BLaER1 treated with 17β-estradiol and CSF1 and Interleukin-3, amounts not matched to agents 10 nM and 100 nM (cell line): ENCODE results near the gene ACAN.

Experiments used
- H3K27ac ChIP-seq, 11 experiments: shearing (Covaris generic); formaldehyde crosslinking; 2 replicates each; pipeline ENCODE4 v1.8.1; 2022
- H3K27me3 ChIP-seq, 11 experiments: shearing (Covaris generic); formaldehyde crosslinking; 2 replicates each; pipeline ENCODE4 v1.8.1; 2022
- H3K36me3 ChIP-seq, 11 experiments: shearing (Covaris generic); formaldehyde crosslinking; 2 replicates each; pipeline ENCODE4 v1.8.1; 2022
- H3K4me1 ChIP-seq, 10 experiments: shearing (Covaris generic); formaldehyde crosslinking; 2 replicates each; pipeline ENCODE4 v1.8.1; 2022
- H3K4me2 ChIP-seq, 11 experiments: shearing (Covaris generic); formaldehyde crosslinking; 2 replicates each; pipeline ENCODE4 v1.8.1; 2022
- H3K4me3 ChIP-seq, 10 experiments: shearing (Covaris generic); formaldehyde crosslinking; 2 replicates each; pipeline ENCODE4 v1.8.1; 2022
- H3K9ac ChIP-seq, 11 experiments: shearing (Covaris generic); formaldehyde crosslinking; 2 replicates each; pipeline ENCODE4 v1.8.1; 2022
- H3K9me3 ChIP-seq, 11 experiments: shearing (Covaris generic); formaldehyde crosslinking; replicated peaks in 1 of 11; 2 replicates each; pipeline ENCODE4 v1.8.1; 2022
- H4K20me1 ChIP-seq, 11 experiments: shearing (Covaris generic); formaldehyde crosslinking; 2 replicates each; pipeline ENCODE4 v1.8.1; 2022
- Cebpa-rat ChIP-seq, 11 experiments: shearing (Covaris generic); IDR thresholded peaks; 2 replicates each; pipeline ENCODE4 v1.8.1; 2022

ACAN gene

DNA sequence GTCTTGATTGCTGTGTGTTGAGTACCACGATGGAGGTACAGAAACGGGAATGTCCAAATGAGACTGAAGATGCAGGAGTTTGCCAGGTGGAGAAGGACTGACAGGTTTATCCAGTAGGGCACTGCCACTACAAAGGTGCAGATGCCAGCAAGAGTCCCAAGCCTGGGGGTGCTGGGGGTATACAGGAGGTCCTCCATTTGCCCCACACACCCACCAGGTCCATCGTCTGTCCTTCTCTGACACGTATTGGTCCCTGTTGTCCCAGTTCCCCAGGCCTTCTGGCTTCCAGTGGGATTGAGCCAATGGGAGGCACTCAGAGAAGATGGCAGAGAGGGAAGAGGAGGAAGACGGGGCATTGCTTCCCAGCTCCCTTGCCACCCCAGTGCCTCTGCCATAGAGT, 85.5 kb downstream of the ACAN start:
- Histone ChIP-seq H3K27ac (no peak overlapping the region), H3K27me3 (peaks cover 6 to 14% (median 8%) of the 10 kb centered on the region in 11 experiments), H3K36me3 (no peaks in the 10 kb centered on the region), H4K20me1 (peaks cover 0 to 3% (median 0%) of the 10 kb centered on the region in 11 experiments; a peak in 1 of 22 replicates), H3K9ac (no peak overlapping the region), H3K4me1 (peaks cover 0 to 6% (median 0%) of the 10 kb centered on the region in 10 experiments; a peak in 3 of 20 replicates), H3K9me3 (no peaks in the 10 kb centered on the region), H3K4me3 (no peak overlapping the region), H3K4me2 (no peak overlapping the region)
- no peak for TF ChIP-seq Cebpa-rat (IDR thresholded peaks at IDR 0.05)

DNA sequence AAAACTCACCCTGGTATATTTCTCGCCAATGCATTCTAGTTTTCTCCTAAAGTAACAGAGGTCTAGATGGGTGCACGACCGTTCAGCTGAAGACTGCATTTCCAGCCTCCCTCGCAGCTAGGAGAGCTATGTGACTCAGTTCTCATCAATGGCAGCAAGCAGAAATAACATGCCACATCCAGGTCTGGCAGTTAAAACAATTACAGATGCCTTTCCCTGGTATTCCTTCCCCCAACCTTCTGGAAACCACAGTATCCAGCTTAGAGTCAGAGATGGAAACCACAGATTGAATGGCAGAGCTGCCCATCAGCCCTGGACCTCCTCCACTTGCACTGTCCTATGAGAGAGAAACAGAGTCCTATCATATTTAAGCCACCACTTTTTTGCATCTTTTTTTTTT, 87.3 kb downstream of the ACAN start:
- H3K9me3 ChIP-seq = no peaks in the 10 kb centered on the region
- TF ChIP-seq Cebpa-rat (IDR thresholded peaks at IDR 0.05) = no peak
- H3K4me3 ChIP-seq = no peak overlapping the region
- no peak overlapping the region for H3K9ac ChIP-seq
- peaks cover 0 to 16% (median 12%) of the 10 kb centered on the region in 11 experiments; a peak in 12 of 22 replicates for H4K20me1 ChIP-seq
- H3K27ac ChIP-seq = no peak overlapping the region
- H3K36me3 ChIP-seq = no peaks in the 10 kb centered on the region
- H3K27me3 ChIP-seq = peaks cover 24 to 31% (median 26%) of the 10 kb centered on the region in 11 experiments
- no peak overlapping the region for H3K4me2 ChIP-seq
- peaks cover 8 to 16% (median 12%) of the 10 kb centered on the region in 10 experiments; a peak in 19 of 20 replicates for H3K4me1 ChIP-seq

DNA sequence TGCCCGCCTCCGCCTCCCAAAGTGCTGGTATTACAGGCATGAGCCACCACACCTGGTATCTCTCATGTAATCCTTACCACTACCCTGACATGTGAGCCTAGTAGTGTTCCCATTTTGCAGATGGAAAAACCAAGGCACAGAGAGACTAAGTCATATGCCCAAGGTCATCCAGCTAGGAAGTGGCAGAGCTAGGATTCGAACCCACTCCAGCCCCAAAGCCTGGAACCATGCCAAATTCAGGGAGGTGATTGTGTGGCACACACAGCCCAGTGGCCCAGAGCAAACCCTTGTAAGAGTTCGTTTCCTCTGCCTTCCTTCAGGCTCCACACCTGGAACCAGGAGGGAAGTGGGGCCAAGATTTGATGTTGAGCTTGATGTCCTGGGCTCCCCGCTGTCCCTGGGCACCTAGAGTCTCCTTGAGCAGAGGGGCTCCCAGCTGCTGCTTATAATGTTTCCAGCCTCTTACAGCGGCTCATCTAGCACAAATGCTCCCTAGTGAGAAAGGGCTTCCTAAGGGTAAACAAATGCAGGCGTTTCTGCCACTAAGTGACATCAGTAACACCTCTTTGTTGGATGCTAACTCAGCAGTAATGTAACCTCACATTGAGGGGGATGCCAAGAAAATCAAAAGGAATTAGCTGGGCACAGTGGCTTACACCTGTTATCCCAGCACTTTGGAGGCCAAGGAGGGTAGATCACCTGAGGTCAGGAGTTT, 88.5 kb downstream of the ACAN start:
- Histone ChIP-seq H4K20me1 (peaks cover 0 to 28% (median 19%) of the 10 kb centered on the region in 11 experiments; a peak in 14 of 22 replicates), H3K27me3 (peaks cover 36 to 43% (median 38%) of the 10 kb centered on the region in 11 experiments), H3K9ac (no peak overlapping the region), H3K4me3 (no peak overlapping the region), H3K4me1 (peaks cover 9 to 23% (median 17%) of the 10 kb centered on the region in 10 experiments; a peak in 19 of 20 replicates), H3K27ac (no peak overlapping the region), H3K9me3 (no peaks in the 10 kb centered on the region), H3K4me2 (no peak overlapping the region), H3K36me3 (no peaks in the 10 kb centered on the region)
- no peak for TF ChIP-seq Cebpa-rat (IDR thresholded peaks at IDR 0.05)

DNA sequence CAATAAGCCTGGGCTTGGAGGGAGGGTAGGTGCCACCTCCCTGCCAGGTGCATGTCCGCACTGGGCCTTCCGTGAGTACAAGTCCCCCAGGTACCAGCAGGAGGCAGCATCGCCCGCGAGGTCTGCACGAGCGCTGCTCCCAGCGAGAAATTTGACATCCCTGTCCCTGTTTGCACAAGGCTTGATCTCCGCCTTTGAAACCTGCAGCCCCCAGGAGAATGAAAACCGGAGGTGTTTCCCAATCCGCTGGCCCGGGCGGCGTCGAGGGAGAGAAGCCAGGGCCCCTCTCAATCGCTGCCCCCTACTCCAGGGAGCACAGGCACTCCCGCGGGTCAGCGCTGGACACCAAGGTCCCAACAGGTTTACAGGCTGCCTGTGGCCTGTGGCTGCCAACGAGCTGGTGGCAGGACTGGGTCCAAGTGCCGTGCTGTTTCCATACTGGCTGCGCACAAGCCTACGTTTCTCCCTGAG, 91.1 kb downstream of the ACAN start:
- Histone ChIP-seq H3K4me3 (peak overlapping the region in 6 of 10 experiments; percentile 51 to 70 (median 57); a peak in 11 of 20 replicates), H4K20me1 (peaks cover 0 to 37% (median 28%) of the 10 kb centered on the region in 11 experiments; a peak in 14 of 22 replicates), H3K27ac (no peak overlapping the region), H3K27me3 (peaks cover 38 to 48% (median 42%) of the 10 kb centered on the region in 11 experiments), H3K9ac (0 out of 22 replicates have a peak overlapping the region, but pooled peaks of 1 of the 11 experiments have one; percentile 49), H3K4me1 (peaks cover 22 to 36% (median 31%) of the 10 kb centered on the region in 10 experiments), H3K9me3 (no peaks in the 10 kb centered on the region), H3K36me3 (peaks cover 0 to 3% (median 0%) of the 10 kb centered on the region in 11 experiments; a peak in 2 of 22 replicates), H3K4me2 (peak overlapping the region in 10 of 11 experiments; percentile 80 to 98 (median 88); a peak in 13 of 22 replicates)
- no peak for TF ChIP-seq Cebpa-rat (IDR thresholded peaks at IDR 0.05)

DNA sequence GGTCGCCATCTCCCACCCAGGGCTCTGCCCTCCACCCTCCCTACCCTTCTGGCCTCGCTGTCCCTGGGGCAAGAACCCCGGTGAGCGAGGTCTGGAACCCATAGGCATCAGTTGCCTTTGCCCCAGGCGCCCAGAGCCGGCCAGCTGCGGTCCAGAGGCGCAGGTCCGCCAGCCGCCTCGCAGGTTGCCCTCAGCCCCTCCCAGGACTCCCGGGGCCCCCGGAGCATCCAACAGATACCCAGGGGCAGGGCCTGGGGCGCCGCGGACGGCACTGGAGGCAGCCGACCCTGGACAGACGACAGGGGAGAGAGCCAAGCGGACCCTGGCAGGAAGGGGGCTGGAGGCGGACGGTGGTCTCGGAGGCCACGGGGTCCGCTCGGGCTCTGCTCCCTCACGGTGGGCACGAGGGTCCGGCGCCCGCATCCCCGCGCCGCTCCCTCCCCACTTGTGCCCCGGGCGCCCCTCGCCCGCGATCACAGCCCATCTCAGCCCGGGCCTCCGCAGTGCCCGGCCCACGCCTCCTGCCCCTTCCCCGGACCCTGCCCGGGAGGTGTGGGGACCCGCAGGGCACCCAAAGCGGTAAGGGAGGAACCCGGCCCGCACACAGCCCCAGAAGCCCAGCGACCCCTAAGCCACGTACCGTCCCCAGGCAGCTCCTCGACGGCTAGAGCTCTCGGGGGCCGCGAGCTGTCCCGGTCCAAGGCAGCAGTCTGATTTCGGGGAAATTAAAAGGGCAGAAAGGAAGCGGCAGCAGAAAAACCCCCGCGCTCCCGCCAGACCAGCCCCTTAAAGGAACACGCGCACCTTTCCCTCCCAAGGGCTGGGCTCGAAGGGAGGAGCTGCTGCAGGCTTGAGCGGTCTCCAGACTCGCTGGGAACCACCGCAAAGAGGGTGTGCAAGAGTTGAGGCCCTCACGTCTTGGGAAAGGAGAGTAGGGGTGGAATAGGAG, 91.9 kb downstream of the ACAN start, which contains the start of gene HAPLN3:
Gene HAPLN3, minus strand, starts transcription at position 726 of the 949 bp plus-strand sequence. CDS start 8,246 bp downstream, outside the sequence.
- H3K9me3 ChIP-seq = no peaks in the 10 kb centered on the region
- H4K20me1 ChIP-seq = peaks cover 0 to 37% (median 28%) of the 10 kb centered on the region in 11 experiments; a peak in 14 of 22 replicates
- H3K27ac ChIP-seq = peak within 1 kb of the TSS in 3 of 11 experiments; percentile 26 to 48 (median 31); a peak in 4 of 22 replicates
- peak within 1 kb of the TSS; percentile 12 to 69 (median 61); a peak in 19 of 22 replicates for H3K9ac ChIP-seq
- peaks cover 38 to 48% (median 42%) of the 10 kb centered on the region in 11 experiments for H3K27me3 ChIP-seq
- H3K4me3 ChIP-seq = peak within 1 kb of the TSS; percentile 49 to 70 (median 56)
- no peak for TF ChIP-seq Cebpa-rat (IDR thresholded peaks at IDR 0.05)
- H3K4me1 ChIP-seq = peaks cover 22 to 36% (median 31%) of the 10 kb centered on the region in 10 experiments
- peaks cover 0 to 11% (median 0%) of the 10 kb centered on the region in 11 experiments; a peak in 5 of 22 replicates for H3K36me3 ChIP-seq
- peak within 1 kb of the TSS; percentile 80 to 98 (median 89) for H3K4me2 ChIP-seq

DNA sequence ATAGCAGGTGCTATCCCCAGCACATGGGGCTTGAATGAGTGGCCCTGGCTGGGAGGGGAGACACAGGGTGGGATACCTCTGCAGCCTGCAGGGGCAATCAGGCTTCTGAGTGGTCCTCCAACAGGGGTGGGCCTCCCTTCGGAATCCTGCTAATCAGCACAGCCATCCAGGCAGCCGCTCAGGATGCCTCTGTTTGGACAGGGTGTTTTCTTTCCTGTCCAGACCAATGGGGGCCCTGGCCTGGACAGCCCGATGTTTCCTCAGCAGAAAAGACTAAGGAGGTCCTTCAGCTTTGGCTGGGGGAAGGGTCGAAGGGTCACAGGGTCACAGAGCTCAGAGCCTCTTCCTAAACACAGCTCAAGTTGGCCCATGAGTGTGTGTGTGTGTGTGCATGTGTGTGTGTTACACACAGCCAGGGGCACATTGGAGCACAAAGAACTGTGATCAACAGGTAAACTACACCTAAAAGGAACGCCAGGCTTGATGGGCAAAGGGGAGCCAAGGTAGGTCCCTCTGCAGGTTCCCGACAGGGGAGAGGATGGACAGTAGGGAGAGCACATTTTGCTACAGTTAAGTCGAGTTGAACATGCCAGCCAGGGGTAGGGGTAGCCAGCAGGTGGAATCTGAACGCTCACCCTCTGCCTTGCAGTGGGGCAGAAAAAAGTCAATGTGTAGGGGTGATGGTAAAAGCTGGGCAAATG, 93.2 kb downstream of the ACAN start:
- H3K27me3 ChIP-seq = peaks cover 38 to 48% (median 42%) of the 10 kb centered on the region in 11 experiments
- H3K36me3 ChIP-seq = peaks cover 0 to 23% (median 10%) of the 10 kb centered on the region in 11 experiments; a peak in 13 of 22 replicates
- H3K4me1 ChIP-seq = peaks cover 22 to 36% (median 30%) of the 10 kb centered on the region in 10 experiments
- peak overlapping the region; percentile 67 to 87 (median 79) for H3K4me2 ChIP-seq
- H3K4me3 ChIP-seq = no peak overlapping the region
- H4K20me1 ChIP-seq = peaks cover 0 to 37% (median 28%) of the 10 kb centered on the region in 11 experiments; a peak in 14 of 22 replicates
- peak overlapping the region in 2 of 11 experiments; percentile 31 to 32; a peak in 3 of 22 replicates for H3K9ac ChIP-seq
- H3K9me3 ChIP-seq = no peaks in the 10 kb centered on the region
- no peak for TF ChIP-seq Cebpa-rat (IDR thresholded peaks at IDR 0.05)
- no peak overlapping the region for H3K27ac ChIP-seq

DNA sequence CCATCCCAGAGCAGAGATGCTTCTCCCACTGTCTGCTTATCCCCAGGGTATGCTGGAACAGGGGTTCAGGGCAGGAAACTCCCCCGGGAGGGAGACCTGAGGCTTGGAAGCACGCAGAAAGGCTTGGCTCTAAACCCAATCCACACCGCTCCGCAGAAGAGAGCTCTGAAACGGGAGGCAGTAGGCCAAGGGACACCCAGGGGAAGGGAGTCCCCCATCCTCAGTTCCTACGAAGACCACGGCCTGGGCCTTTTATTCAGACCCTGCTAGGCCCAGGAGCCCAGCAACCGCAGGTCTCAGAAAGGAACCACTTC, 93.9 kb downstream of the ACAN start:
- peak overlapping the region; percentile 67 to 87 (median 79) for H3K4me2 ChIP-seq

More for the DNA sequence above, 93.9 kb downstream of the ACAN start:
- peaks cover 38 to 48% (median 42%) of the 10 kb centered on the region in 11 experiments for H3K27me3 ChIP-seq
- no peak overlapping the region for H3K27ac ChIP-seq
- no peak overlapping the region for H3K4me3 ChIP-seq
- no peak for TF ChIP-seq Cebpa-rat (IDR thresholded peaks at IDR 0.05)
- H3K9me3 ChIP-seq = no peaks in the 10 kb centered on the region
- peaks cover 22 to 36% (median 30%) of the 10 kb centered on the region in 10 experiments for H3K4me1 ChIP-seq
- peaks cover 0 to 29% (median 17%) of the 10 kb centered on the region in 11 experiments; a peak in 16 of 22 replicates for H3K36me3 ChIP-seq
- peaks cover 0 to 37% (median 28%) of the 10 kb centered on the region in 11 experiments; a peak in 14 of 22 replicates for H4K20me1 ChIP-seq
- peak overlapping the region in 4 of 11 experiments; percentile 10 to 32 (median 30); a peak in 6 of 22 replicates for H3K9ac ChIP-seq
